Prostate gland (tissue), 2 donors: ENCODE results near the gene PAH. TPM values are rescaled to one million over a fixed set of nuclear protein-coding genes. Genes with fewer than 3 reads are reported as not detected.

Experiments
- DNase-seq: peaks from one replicate; pipeline ENCODE4 v3.0.0-alpha.2; 2019; ENCODE audit warnings: low spot score
- H3K27ac ChIP-seq, 2 donors: fragments of 200-600 bp; sonication (generic); 2 replicates each; pipeline ENCODE4 v1.5.1; 2017 to 2019
- H3K27me3 ChIP-seq: fragments of 200-600 bp; sonication (generic); replicated peaks from 2 replicates; pipeline ENCODE4 v1.5.1; 2019; ENCODE audit not compliant: insufficient read depth
- H3K36me3 ChIP-seq, 2 donors: fragments of 200-600 bp; sonication (generic); 1 replicate in 1 of 2; 2 replicates in 1 of 2; pipeline versions ENCODE4 v1.5.1 to v1.8.1; 2017 to 2019
- H3K4me1 ChIP-seq: fragments of 200-600 bp; sonication (generic); replicated peaks from 2 replicates; pipeline ENCODE4 v1.5.1; 2019
- H3K4me3 ChIP-seq, 2 donors: fragments of 200-600 bp; sonication (generic); 2 replicates each; pipeline ENCODE4 v1.5.1; 2017 to 2019
- H3K9me3 ChIP-seq: fragments of 200-600 bp; sonication (generic); 2 replicates; pipeline ENCODE4 v1.5.1; 2017
- CTCF ChIP-seq, 4 experiments: fragments of 200-600 bp in 2 of 4; fragments of 450-650 bp in 2 of 4; sonication (generic) in 2 of 4; IDR thresholded peaks; 1 replicate in 3 of 4; 2 replicates in 1 of 4; pipeline ENCODE4 v1.5.1; 2016 to 2019; ENCODE audit warnings: antibody characterized with exemption in 4 of 4, mild to moderate bottlenecking in 2 of 4, moderate library complexity in 2 of 4
- POLR2A ChIP-seq: fragments of 450-650 bp; IDR thresholded peaks from one replicate; pipeline ENCODE4 v1.6.1; 2016; ENCODE audit warnings: antibody characterized with exemption, mild to moderate bottlenecking
- POLR2AphosphoS5 ChIP-seq: sonication (generic); formaldehyde crosslinking; IDR thresholded peaks from one replicate; pipeline ENCODE4 v1.6.1; 2017; ENCODE audit warnings: antibody characterized with exemption
- WGBS: methylation state at CpG from one replicate; pipeline ENCODE4 v1.1.5; 2018; 5-methylcytosine and 5-hydroxymethylcytosine counted together
- intact Hi-C: fragments of 100-400 bp; cut with DNase I; formaldehyde crosslinking; loops from one replicate; pipeline ENCODE4 v1.14.2; 2022
- total RNA-seq, 2 donors: library from RNA; depleted of rRNA; stranded (reverse); fragments of >200 nt; gene quantifications; one replicate each; pipeline ENCODE4 v1.1.0, GENCODE V29; 2016

Gene PAH
- total RNA-seq, 2 donors from 2014 or later: 0.36 to 4.1 TPM

GRCh38 chr12:102797528-102797927 lies 119.5 kb downstream of the PAH start:
- intact Hi-C loops: no loop called here
- 71% methylated on average over 5 of the region's 5 CpGs for WGBS
- Histone ChIP-seq H3K36me3 (no peaks in the 10 kb centered on the region), H3K27ac (no peak overlapping the region), H3K27me3 (no peaks in the 10 kb centered on the region), H3K4me1 (no peaks in the 10 kb centered on the region), H3K9me3 (no peaks in the 10 kb centered on the region), H3K4me3 (no peak overlapping the region)
- TF ChIP-seq POLR2AphosphoS5 (no peak), POLR2A (no peak), CTCF (IDR thresholded peaks at IDR 0.05) (no peak)
- DNase-seq: no peak

DNA sequence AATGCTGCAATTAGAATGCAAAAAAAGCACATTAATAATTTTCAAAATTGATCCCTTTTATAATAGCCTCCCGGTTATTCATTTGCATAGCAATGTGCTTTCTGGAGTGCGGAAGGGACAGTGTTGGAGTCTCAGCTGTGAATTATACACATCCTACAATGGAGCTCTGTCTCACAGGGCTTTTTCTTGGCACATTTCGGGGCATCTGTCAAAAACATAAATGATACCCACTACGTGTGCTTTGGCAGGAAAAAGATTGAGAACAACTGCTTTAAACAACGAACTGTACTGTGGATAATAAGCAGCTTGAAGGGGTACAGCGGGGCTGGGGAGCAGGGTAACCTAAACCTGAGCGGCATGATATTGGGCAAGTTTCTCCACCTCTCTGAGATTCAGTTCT lies 123.1 kb downstream of the PAH start:
- Histone ChIP-seq H3K9me3 (no peaks in the 10 kb centered on the region), H3K4me3 (no peak overlapping the region), H3K27me3 (no peaks in the 10 kb centered on the region), H3K36me3 (no peaks in the 10 kb centered on the region), H3K27ac (no peak overlapping the region), H3K4me1 (no peaks in the 10 kb centered on the region)
- TF ChIP-seq POLR2A (no peak), CTCF (IDR thresholded peaks at IDR 0.05) (no peak)
- intact Hi-C loops: no loop called here
- WGBS: 79% methylated on average over 7 of the region's 7 CpGs
- DNase-seq: no peak

Other genes with a start within 250 kb of the PAH start
- under 1 TPM; 0.34 to 0.50 TPM for gene ASCL1, start 40.4 kb upstream of the PAH start, total RNA-seq